Skeletal muscle satellite cell (primary cell): ENCODE results near the gene TMEM243.

Source experiments
- H3K27me3 ChIP-seq: 2 replicates; pipeline ENCODE4 v1.7.0; 2013; ENCODE audit warnings: low read length; ENCODE audit not compliant: control insufficient read depth, insufficient read depth
- H3K36me3 ChIP-seq: 2 replicates; pipeline ENCODE4 v1.7.0; 2013; ENCODE audit warnings: mild to moderate bottlenecking, control low read depth, low read length; ENCODE audit not compliant: insufficient read depth
- H3K4me1 ChIP-seq: 2 replicates; pipeline ENCODE4 v1.7.0; 2013; ENCODE audit warnings: low read length; ENCODE audit not compliant: control insufficient read depth, insufficient read depth
- H3K4me2 ChIP-seq: 2 replicates; pipeline ENCODE4 v1.7.0; 2013; ENCODE audit warnings: mild to moderate bottlenecking, low read length
- H3K4me3 ChIP-seq: 2 replicates; pipeline ENCODE4 v1.7.0; 2013; ENCODE audit warnings: low read length
- H3K9ac ChIP-seq: 2 replicates; pipeline ENCODE4 v1.7.0; 2013; ENCODE audit warnings: mild to moderate bottlenecking, low read depth, low read length, moderate library complexity
- H3K9me3 ChIP-seq: replicated peaks from 2 replicates; pipeline ENCODE4 v1.7.0; 2013; ENCODE audit warnings: mild to moderate bottlenecking, control low read depth, low read length

TMEM243 gene

DNA sequence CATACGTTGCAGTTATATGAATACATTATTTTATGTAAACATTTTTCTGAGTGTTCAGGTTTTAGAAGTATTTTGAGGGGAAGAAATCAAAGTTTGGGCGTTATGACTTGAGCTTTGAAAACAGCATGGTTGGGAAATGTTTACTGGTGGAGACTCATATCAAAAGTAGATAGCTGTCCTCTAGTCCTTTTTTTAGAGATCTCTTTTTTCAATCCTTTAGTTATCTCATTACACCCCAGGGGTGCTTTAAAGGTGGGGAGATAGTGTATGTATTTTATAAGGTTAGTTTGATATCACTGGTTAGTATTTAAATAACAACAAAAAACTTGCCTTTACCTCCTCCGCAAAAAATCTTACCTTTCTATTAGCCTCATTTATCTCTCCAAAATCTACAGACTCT is 65.0 kb downstream of the TMEM243 start:
- Histone ChIP-seq H3K27me3 (no peaks in the 10 kb centered on the region), H3K36me3 (peaks cover 6% of the 10 kb centered on the region), H3K9ac (peak overlapping the region; percentile 100), H3K4me3 (peak overlapping the region; percentile 70), H3K9me3 (no peaks in the 10 kb centered on the region), H3K4me2 (peak overlapping the region; percentile 80), H3K4me1 (peaks cover 43% of the 10 kb centered on the region)

GRCh38 chr7:87154166-87154565 is 65.4 kb downstream of the TMEM243 start:
- H3K4me3 ChIP-seq = peak overlapping the region; percentile 70
- H3K36me3 ChIP-seq = peaks cover 6% of the 10 kb centered on the region
- H3K27me3 ChIP-seq = no peaks in the 10 kb centered on the region
- H3K9ac ChIP-seq = peak overlapping the region; percentile 100
- no peaks in the 10 kb centered on the region for H3K9me3 ChIP-seq
- peaks cover 43% of the 10 kb centered on the region for H3K4me1 ChIP-seq
- peak overlapping the region; percentile 80 for H3K4me2 ChIP-seq

DNA sequence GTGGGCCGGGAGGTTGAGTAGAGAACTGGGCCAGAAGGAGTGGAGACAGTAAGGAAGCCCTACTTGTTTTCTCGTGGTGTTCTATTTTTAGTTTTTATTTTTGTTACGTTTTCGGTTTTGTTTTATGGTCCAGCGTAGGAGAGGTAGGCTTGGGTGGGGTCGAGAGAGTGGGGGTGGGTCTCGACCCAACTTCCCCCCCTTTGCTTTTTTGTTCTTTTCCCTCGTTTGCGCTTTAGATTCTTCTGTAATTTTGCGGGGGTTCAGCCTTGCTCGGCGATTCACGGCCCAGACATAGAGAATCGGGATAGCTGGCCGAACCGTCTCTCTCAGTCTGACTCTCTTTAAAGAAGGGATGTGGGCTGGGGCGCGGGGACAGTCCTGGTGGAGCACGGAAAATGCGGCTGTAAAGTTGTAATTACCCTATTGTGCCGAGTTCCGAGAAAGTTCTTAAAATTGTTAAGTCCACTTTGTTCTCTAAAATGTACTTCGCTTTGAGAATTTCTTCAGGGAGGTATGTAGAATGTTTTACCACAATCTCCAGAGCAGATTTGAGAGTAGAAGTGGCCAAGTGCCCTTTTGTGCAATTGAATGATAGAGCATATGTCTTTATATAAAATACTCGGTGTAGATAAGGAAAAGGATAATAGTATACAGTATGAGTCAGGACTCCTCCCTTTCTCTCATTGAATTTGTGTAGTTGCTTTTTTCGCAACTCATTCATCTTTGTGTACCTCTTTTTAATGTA is 66.5 kb downstream of the TMEM243 start:
- peak overlapping the region; percentile 80 for H3K4me2 ChIP-seq
- H3K27me3 ChIP-seq = no peaks in the 10 kb centered on the region
- H3K9me3 ChIP-seq = no peaks in the 10 kb centered on the region
- peak overlapping the region; percentile 100 for H3K9ac ChIP-seq
- peak overlapping the region; percentile 70 for H3K4me3 ChIP-seq
- H3K4me1 ChIP-seq = peaks cover 43% of the 10 kb centered on the region
- H3K36me3 ChIP-seq = peaks cover 6% of the 10 kb centered on the region

DNA sequence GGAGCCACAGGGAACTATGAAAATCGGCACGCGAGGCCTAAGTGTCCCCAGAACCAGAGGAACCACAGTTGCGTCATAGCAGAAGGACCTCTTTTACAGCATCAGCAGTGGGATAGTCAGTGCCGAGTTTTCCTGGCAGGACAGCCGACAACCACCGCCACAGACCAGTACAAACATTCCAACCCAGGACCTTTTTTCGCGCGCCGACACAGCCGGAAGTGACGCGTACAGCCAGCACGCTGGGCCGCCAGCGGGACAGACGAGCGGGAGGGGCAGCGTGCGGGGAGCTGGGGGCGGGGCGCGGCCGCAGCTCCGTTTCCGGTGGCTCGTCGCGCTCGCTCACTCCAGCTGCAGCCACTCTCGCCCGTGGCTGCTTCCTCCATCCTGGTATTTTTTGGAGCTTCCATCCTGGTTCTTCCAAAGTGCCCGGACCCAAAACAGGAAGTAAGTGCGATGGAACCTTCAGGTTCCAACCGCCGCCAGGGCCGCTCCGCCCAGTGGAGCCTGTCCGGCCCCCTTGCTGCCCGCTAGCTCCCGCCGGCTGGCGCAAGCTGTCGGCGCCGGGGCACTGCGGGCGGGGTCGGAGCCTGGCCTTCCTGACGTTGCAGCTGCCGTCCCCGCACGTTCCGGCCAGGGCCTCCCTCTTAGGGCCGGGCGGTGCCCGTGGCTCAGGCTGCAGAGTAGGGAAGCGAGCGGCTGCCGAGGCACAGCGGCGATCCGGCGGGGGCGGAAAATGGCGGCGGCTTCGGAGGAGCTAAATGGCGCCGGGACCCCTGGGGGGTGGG is 67.2 kb downstream of the TMEM243 start, which contains the start of gene DMTF1:
Gene DMTF1 (plus strand): TSS at position 342 of the 785 bp plus-strand sequence. CDS start 12,489 bp downstream, outside the sequence.
- no peaks in the 10 kb centered on the region for H3K9me3 ChIP-seq
- H3K4me1 ChIP-seq = peaks cover 39% of the 10 kb centered on the region
- peak within 1 kb of the TSS; percentile 100 for H3K9ac ChIP-seq
- peak within 1 kb of the TSS; percentile 70 for H3K4me3 ChIP-seq
- H3K27me3 ChIP-seq = no peaks in the 10 kb centered on the region
- H3K4me2 ChIP-seq = peak within 1 kb of the TSS; percentile 80
- peaks cover 5% of the 10 kb centered on the region for H3K36me3 ChIP-seq

DNA sequence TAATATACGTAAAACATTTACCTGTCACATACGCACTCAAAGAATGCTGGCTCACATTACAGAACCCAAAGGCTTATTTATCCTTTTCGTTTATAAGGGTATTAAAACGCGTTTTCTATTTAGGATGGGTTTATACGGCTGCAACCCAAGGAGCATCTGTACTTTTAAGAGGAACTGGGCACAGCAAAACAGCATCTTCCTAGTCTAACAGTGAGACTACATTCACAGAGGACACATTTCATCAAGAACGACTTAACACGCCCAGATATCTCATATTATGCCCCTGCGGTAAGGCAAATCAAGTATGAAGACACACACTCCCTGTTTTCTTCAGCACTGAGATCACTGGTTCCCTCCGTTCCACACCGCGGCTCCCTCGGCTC is 67.8 kb downstream of the TMEM243 start:
- Histone ChIP-seq H3K9ac (peak overlapping the region; percentile 100), H3K9me3 (no peaks in the 10 kb centered on the region), H3K4me3 (peak overlapping the region; percentile 70), H3K36me3 (no peaks in the 10 kb centered on the region), H3K4me2 (peak overlapping the region; percentile 80), H3K4me1 (peaks cover 33% of the 10 kb centered on the region), H3K27me3 (no peaks in the 10 kb centered on the region)

- Histone ChIP-seq H3K27me3 (no peaks in the 10 kb centered on the region), H3K9me3 (no peaks in the 10 kb centered on the region), H3K4me3 (peak overlapping the region; percentile 70), H3K9ac (peak overlapping the region; percentile 100), H3K36me3 (no peaks in the 10 kb centered on the region), H3K4me1 (peaks cover 27% of the 10 kb centered on the region), H3K4me2 (peak overlapping the region; percentile 80)
Measured at GRCh38 chr7:87151002-87151728, 68.4 kb downstream of the TMEM243 start.

- Histone ChIP-seq H3K9me3 (no peaks in the 10 kb centered on the region), H3K4me1 (peaks cover 7% of the 10 kb centered on the region), H3K4me2 (no peak overlapping the region), H3K36me3 (no peaks in the 10 kb centered on the region), H3K9ac (no peak overlapping the region), H3K4me3 (no peak overlapping the region), H3K27me3 (no peaks in the 10 kb centered on the region)
Measured at GRCh38 chr7:87148332-87148955, 71.1 kb downstream of the TMEM243 start.

DNA sequence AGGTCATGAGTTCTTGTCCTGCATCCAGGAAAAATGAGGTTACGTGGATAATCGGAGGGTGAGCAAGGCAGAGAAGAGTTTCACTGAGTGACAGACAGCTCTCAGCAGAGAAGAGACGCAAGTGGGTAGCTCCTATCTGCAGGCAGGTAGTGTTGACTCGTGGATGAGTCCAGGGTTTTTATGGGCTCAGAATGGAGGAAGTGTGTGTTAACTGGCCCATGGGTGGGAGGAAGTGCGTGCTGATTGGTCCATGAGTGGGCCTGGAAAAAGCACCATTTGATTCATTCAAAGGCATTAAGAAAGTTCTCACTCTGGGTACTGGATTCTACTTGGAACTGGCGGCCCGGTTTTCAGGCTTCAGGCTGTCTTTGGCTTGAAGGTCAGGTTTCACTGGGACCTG is 72.0 kb downstream of the TMEM243 start:
- Histone ChIP-seq H3K36me3 (no peaks in the 10 kb centered on the region), H3K4me3 (no peak overlapping the region), H3K9me3 (no peaks in the 10 kb centered on the region), H3K4me2 (no peak overlapping the region), H3K4me1 (peaks cover 7% of the 10 kb centered on the region), H3K9ac (no peak overlapping the region), H3K27me3 (no peaks in the 10 kb centered on the region)

DNA sequence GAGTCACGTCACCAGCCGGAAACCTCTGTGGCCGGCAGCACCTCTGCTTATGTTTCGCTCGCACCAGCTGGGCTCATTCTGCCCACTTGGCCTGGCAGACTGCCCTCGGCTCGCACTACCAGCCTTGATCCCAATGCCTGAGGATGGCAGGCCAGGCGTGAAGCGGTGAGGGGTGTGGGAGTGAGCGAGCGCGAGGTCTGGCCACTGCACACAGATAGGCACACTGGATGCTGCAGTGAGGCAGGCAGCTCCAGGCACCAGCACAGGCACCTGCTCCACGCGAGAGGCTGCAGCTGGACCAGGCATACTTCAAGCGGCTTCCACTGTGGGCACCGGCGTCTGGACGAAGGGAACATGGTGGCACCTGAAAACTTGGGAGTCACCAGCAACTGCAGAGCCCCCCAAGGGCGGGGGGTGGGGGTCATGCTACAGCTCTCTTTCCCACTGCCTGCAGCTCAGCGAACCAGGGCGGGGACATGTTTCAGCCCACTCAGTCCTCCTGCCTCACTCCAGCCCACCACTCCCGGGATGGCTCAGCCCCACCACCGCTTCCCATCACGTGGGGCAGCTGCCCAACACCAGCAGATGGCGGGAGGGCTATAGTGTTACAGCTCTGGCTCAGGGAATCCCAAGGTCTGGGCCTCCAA is 72.7 kb downstream of the TMEM243 start:
- H3K36me3 ChIP-seq = no peaks in the 10 kb centered on the region
- H3K9ac ChIP-seq = no peak overlapping the region

More for the DNA sequence above, 72.7 kb downstream of the TMEM243 start:
- H3K4me1 ChIP-seq = peaks cover 7% of the 10 kb centered on the region
- no peak overlapping the region for H3K4me3 ChIP-seq
- H3K9me3 ChIP-seq = no peaks in the 10 kb centered on the region
- peak overlapping the region; percentile 30 for H3K4me2 ChIP-seq
- H3K27me3 ChIP-seq = no peaks in the 10 kb centered on the region
